HuH-7.5 (cell line): ENCODE measurements around the gene FAM216B.
"Not testable (repeated sequence)": the region's sequence is repeated elsewhere in the genome, so short reads cannot be mapped to it uniquely, and the experiment has no call there.

Experiments
- DNase-seq: peaks from one replicate; pipeline ENCODE4 v3.0.0; 2011; ENCODE audit warnings: low spot score

Gene FAM216B

DNA sequence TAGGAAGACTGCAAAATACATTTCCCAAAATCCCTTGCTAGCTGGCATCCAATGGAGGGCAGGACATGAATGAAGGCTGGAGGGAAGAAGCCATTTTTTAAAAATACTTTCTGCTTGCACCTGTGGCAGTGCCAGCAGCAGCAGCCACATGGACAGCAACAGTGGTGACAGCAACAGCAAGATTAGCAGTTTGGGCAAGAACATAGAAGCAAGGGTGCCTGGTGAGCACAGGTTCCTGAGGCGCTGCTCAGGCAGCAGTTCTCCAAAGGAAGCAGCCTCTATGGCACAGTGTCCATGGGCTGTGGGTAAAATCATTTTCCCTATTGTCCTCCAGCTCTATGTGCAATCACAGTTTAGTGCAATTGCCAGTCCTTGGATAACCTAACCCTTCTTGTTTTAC lies 1.3 kb upstream of the FAM216B start:
- DNase-seq, result no peak

DNA sequence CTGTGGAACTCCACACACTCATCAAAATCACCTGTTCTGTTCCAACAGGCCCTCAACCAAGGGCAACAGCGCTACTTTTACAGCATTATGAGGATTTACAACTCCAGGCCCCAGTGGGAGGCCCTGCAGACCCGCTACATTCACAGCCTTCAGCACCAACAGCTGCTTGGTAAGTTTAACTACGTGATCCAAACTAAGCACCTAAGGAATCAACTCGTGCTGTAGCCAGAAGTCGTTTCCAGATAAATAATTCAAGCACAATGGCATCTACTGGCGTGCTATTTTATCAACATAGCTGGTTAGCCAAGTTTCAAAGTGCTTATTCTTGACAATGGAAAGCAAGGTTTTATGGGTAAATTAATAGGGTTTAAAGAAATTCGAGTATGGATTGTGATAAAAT lies 5.3 kb downstream of the FAM216B start:
- DNase-seq, result no peak

DNA sequence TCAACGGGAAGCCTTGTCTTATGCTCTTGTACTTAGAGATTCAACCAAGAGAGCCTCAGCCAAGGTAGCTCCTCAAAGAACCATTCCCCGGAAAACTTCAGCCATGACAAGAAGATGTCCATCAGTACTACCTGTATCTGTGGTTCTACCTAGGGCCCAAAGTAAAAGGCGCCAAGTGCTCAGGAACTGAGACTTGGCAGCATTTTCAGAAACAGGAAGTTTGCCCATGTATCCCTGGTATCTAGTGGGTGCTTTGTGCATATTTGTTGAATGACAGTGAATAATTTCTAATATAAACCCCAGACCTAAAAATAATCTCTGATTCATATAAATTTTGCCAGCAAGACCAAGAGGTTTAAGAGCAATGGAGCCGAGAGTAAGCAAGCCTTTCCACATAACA lies 7.2 kb downstream of the FAM216B start:
- DNase-seq, result no peak

DNA sequence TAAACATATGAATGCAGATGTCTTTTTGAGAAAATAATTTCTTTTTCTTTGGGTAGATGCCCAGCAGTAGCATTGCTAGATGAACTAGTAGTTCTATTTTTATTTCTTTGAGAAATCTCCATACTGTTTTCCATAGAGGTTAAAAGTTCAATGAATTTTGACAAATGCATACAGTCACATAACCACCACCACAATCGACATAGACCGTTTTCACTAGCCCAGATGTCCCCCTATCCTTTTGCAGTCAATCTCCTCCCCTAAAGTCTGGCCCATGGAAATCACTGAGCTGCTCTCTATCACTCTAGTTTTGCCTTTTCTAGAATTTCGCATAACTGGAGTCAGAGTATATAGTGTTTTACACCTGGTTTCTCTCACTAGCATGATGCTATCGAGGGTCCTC lies 10.8 kb downstream of the FAM216B start:
- DNase-seq, result no peak

DNA sequence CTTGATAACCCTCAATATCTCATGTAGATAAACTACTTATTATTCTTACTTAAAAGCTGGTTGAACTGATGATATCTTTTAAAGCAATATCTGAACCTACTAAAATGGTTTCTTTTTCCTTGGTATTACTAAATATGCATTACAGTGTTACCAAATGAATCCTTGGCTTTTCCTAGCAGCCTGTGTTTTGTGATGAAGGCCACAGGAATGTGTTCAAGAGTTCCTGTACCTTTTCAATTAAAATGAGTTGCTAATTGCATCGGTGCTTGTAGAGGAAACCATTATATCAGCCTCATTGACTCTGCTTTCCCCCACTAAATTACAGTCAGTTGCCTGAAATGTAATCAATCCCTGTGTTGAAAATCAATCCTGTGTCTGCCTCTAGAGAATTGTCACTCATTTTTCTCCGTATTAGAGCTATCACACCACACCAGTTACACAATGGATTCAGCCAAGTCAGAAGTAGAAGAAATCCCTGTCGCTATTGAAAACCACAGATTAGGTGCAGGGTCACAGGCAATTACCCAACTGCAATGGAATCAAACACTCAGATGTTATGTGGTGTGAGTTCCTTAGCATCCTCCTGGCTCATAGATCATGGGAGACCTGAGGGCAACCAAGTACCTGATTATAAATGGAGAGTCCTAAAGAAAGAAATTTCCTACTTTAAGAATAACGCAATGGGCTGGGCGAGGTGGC lies 13.3 kb downstream of the FAM216B start:
- no peak for DNase-seq

DNA sequence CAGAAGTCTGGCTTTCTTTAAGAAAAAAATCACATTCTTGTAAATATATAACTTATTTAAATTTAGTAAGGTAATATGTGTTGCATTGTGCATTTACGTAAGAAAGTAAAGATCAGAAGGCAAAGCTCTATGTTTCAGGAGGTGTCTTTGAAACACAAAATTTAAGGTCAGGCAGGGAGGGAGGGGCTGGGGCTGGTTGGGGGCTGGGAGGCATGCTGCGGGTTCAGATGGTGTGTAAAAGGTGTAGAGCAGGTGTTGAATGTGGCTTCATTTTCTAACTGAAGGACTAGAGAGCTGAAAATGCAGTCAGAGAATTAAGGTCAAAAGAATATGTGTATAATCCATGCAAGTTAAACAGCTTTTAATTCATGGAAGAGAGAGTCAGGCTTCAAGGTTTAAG lies 14.3 kb downstream of the FAM216B start:
- no peak for DNase-seq

DNA sequence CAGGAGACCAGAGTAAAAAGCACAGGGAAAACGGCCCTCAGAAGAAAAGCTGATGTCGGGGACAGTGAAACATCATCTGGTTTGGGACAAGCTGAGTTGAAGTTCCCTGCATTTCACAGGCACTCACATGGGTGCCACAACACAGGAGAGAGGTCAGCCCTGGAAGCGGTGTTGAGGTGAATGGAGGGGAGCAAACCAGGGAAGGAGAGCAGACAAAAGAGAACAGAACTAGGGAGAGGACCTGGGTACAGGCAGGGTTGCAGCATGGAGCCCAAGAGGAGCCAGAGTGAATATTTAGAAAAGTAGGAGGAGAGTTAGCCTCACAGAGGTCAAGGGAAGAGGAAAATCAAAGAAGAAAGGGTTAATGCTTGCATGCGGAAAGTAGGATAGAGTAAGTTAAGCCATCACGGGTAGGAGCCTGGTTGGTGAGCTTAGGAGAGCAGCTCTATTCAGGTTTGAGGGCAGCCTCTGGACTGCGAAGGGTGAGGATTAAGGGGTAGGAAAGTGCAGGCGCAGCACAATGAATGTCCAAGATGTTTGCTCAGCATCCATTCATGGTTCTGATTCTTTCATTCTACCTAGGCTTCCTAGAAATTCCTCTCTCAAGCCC lies 15.5 kb downstream of the FAM216B start:
- no peak for DNase-seq

DNA sequence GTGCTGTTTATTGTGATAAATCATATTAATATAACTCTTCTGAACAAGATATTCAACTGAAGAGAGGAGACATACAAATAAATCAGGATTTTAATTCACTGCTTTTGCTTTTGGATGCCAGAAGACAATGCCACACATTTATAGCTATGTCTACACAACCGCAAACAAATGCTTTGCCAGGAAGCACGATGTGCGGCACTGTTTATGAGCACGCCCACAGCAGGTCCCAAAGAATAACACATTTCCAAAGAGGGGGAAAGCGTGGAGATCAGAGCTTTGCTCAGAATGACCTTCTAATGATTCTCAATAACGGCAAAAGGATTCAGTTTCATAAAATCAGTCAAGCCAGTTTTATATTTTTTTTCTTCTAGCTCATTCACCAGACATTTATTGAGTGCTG lies 16.7 kb downstream of the FAM216B start:
- DNase-seq, result no peak

DNA sequence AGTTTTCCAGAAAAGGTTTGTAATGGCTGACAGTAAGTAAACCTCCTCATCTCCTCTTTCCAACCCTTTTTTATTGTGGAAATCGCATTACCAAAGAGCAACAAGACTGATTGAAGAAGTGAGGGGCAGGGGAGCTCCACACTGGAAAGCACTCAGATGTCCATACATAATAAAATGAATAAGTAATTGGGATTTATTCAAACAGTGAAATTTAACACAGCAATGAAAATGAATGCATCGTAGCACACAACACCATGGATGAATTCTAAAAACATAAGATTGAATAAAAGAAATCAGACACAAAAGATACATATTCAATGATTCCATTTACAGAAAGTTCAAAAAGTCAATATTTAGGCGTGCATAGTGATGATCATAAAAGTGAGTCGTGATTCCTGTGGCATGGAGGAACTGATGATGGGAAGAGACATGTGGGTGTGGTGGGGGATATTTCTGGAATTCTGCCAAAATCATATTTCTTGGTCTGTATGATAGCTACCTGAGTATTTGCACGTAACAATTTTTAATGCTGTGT lies 18.8 kb downstream of the FAM216B start:
- DNase-seq, result no peak

DNA sequence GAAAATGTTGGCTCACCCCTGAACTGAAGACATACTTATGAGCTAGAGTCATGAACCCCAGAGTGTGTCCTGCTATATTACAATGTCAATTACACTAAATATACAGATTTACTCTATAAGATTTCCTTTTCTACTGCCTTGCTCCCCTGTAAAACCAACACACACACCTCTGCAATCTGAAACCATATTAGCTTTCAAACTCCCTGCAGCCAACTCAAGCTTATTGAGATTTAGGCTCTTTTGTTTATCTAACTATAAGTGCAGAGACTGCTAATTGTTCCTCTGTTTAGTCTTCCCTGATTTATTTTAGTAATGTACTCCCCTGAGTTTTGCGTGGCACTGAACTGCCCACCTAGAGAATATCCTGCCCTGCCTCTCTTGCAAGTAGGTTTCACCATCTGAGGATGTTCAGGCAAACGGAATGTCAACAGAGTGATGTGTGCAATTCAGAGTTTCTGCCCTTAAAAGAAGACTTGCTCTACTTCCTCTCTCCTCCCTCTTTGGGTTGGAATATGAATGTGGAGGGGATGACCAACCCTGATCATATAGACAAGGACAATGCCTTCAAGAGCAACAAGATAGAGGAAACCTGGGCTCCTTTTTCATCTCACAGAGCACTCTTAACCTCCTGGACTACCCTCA lies 22.3 kb downstream of the FAM216B start:
- no peak for DNase-seq

DNA sequence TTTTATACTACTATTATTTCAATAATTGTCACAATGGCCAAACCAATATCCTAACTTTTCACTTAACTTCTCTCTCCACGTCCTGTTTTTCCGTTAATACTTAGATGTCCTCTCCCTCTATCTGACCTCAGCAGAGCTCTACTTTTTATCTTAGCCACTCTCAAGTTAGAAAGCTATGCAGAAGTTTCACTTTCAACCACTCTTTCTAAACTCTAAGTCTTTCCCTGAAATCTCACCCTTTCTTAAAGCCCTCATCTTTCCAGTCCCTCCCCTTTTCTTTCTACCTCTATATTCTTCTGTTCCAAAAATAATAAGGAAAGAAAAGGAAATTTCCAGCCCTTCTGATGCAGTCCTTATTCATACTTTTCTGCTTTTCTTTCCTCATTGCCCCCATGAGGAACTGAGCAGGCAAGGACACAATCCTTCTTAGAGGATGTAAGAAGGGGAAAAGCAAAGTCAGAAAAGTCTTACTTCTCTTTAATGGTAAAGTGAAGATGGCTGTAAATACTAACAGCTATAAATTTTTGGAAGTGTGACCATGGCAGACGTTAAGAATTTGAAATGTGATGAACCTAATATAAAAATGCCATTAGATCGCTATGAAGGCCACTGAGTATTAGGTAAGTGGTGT lies 23.0 kb downstream of the FAM216B start:
- no peak for DNase-seq

DNA sequence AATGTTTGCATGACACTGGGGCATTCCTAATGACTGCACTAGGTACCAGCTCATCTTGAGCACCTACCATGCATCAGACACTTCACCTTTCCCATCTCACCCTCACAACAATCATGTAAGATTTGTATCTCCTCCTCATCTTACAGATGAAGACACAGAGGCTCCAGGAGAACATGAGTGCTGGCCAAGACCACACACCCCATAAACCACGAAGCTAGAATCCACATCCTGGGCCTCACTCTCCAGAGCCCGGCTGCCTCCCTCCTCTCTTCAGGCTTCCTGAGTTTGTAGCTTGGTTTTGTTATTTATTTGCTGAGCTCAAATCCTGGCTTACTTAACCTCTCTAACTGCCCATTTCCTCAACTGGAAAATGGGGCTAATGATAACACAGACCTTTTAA lies 25.9 kb downstream of the FAM216B start:
- no peak for DNase-seq

DNA sequence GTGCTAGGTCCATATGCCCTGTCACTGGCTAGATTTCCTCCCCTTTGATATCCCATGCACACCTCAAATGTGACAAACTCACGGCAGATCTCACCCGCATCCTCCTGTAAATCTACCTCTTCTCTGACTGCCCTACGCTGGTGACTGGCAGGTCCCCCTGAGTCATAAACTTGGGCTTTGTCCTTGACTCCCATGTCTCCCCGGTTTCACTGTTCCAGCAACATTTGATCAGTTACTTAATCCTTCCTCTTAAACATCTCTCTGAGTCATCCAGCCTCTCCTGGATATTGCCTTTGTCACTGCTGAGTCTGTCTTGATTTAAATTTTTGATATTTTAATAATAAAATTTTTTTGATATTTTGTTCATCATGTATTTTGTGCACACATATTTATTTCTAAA lies 26.5 kb downstream of the FAM216B start:
- DNase-seq, result no peak

DNA sequence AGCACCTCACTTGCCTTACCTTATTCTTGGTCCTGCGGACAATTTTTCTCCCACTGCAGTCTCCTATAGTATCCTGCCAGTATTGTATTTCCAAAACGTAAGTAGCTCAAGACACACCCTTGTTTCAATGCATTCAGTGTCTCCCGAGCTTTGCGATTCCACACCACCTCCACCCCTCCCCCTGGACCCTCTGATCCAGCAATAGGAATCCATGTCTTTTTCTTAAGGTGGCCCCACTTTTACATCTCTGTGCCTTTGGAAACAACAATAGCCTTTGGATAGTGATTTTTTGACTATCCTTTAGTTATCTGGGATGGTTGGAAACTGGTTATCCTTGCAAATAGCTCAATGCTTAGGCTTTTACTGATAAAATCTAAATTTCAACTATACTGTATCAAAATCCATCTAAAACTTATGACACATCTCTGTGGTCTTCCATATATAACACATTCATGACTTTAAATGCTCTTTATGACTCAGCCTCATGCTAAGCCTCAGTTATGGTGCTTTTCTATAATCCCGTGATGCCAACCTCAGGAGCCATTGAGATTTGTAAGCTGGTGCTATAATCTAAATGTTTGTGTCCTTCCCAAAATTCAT lies 27.1 kb downstream of the FAM216B start:
- DNase-seq, result no peak

DNA sequence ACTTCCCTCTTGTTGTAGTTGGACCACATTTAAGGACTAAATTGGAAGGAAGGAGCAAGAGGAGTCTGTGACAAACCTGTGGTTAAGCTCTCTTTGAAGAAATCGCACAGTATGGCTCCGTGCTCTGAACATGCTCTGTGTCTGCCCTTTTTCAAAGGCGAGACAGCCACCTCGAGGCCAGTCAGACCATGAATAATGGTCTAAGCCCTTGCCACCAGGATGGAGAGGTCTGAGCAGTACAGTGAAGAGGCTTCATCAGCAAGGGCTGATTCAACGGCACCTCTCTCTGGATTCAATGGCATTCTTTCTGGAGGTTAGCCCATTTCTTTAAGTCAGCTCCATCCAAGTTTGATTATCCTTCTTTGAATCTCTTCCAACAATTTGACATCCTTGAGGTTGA lies 30.9 kb downstream of the FAM216B start:
- DNase-seq, result no peak

DNA sequence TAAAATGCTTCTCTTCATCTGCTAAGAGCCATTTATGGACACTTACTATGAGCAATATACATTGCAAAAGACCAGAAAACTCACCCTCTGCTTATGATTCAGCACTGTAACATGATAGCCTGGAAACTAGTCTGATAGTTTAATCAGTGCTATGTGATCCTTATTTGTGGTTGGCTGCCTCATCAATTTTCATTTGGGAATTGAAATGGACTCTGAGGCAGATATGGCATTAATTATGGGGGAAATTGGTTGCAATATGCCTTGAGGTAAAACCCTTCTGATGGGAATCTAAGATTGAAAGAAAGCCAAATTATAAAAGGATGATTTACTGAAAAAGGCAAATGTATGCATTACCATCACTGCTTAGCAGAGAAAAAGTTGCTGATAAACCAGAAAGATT lies 33.5 kb downstream of the FAM216B start:
- no peak for DNase-seq

DNA sequence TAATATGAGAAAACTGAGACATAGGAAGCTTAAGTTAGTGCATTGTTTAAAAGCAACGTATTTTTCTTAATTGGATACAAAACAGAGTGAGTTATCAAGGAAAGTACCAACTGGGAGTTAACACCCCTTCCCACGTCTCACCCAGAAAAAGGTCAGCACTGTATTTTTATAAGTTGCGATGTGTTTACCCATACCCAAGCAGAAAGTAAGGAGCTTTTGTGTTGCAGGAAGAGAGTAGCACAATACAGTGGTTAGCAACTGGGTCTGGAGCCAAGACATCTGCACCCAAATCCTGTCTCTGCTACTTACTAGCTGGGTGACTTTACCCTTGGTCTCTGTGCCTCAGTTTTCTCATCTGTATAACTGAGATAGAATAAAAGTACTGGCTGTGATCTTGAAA lies 34.3 kb downstream of the FAM216B start:
- DNase-seq, result no peak

DNA sequence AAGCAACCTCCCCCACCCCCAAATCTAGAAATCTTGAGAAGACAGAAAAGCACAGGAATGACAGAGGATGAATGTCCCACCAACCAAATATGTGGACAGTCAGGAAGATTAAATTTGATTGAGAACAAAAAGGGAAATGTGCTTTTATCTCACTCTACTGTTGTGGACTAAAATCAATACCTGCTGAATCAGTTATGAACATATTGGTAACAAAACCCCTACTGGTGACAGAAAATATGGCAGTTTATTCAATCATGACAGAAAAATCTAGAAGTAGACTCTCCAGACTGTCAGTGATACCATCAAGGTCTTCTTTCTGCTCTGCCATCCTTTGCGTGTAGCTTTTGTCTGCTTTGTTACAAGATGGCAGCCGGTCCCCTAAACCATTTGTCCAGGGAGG lies 35.2 kb downstream of the FAM216B start:
- DNase-seq, result no peak

DNA sequence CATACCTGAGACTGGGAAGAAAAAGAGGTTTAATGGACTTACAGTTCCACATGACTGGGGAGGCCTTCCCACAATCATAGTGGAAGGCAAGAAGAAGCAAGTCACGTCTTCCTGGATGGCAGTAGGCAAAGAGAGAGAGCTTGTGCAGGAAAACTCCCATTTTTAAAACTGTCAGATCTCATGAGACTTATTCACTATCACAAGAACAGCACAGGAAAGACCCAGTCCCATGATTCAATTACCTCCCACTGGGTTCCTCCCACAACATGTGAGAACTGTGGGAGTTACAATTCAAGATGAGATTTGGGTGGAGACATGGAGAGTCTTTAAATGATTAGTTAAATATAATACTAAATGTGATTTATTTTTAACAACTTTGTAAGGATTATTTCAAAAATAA lies 38.3 kb downstream of the FAM216B start:
- not testable (repeated sequence) for DNase-seq

DNA sequence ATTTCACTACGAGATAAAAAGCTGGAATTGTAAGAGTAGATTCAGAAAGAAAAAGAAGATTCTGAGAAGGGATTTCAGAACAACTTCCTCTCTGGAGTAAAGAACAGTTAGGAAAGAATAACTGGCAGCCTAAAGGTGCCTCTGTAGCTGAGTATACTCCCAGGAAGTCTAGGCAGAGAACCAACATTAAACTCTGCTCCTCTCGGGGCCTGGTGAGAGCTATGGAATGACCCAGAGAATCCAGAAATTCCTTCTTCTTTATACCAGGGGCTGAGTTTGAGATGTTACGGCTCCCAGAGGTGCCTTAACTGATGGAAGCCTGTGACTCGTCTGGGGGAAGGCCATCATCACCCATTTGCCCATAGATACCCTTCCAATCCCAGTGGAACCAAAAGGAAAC lies 39.1 kb downstream of the FAM216B start:
- DNase-seq, result no peak

DNA sequence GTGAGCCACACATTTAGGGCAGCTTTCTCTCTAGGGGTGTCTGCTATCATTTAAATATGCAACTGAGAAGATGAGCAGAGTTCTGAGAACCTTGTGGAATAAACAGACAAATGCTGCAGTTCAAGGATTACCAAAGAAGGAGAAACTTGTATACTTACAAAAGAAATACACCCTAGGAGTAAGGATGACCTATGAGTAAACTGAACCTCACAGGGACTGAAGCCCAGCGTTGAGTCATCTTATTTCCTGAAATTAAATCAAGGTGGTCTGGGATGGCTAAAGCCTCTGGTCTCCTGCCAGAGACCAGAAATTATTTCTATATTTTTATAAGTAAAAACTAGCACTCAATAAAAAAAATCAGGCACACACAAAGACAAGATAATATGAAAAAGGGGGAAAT lies 40.1 kb downstream of the FAM216B start:
- no peak for DNase-seq

DNA sequence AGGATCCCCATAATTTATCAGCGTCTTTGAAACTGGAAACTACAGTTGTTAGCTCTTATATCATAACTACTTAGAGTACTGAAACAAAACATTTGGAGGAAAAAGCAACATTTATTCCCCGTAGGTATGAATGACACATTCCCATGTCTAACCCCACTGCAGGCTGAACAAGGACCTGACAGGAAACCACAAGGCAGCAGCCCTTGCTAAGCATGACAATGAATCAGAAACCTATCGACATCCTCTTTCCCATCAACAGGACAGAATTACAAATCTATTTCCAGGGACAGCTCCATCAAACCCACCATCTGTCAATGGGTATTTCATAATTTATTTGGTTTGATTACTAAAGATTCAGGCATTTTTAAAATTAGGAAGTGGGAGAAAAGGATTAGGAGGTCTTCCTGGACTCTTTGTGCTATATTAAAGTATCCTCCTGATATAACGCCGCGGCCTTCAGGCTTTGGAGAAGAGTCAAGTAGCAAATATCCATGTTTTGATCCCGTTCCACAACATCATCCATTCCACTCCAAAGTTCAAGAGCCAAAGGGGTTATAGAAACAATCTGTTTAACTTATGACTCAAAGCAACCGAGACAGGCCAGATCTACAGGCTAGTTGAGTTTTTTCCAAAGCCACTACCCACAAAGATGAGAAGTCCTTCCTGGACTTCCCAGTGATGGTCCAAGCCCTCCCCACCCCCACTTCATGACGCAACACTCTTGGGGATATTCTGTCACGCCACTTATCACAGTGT lies 51.1 kb downstream of the FAM216B start:
- no peak for DNase-seq
